K562 (cell line): ENCODE results near the gene SAMM50. TPM values are rescaled to one million over a fixed set of nuclear protein-coding genes. Genes with fewer than 3 reads are reported as not detected.

Experiments used
- ATAC-seq: fragments of 200-7000 bp; cut with Tn5 transposase; 3 replicates; pipeline ENCODE4 v1.9.1; 2020; ENCODE audit warnings: moderate library complexity
- BruUV-seq: library from RNA; stranded (reverse); fragments of 400-500 nt; replicated peaks from 2 replicates; lab custom pipeline; 2021; lab: Mats Ljungman, UMichigan
- CTCF ChIA-PET: fragments of 300-600 bp; formaldehyde crosslinking; extraction: SDS; loops from one replicate; lab custom pipeline; 2021; ENCODE audit warnings: low intra/inter-chr PET ratio; lab: Yijun Ruan, JAX
- POLR2A ChIA-PET: fragments of 300-600, 350-650 bp; sonication (Branson Sonifier 250); formaldehyde crosslinking; extraction: SDS; loops from one replicate; lab custom pipeline; 2021; ENCODE audit warnings: antibody characterized with exemption, inconsistent platforms; lab: Yijun Ruan, JAX
- DNase-seq, 4 experiments: peaks; one replicate each; pipeline versions ENCODE4 v3.0.0 to v3.0.0-alpha.2; 2011 to 2018; ENCODE audit warnings: low spot score in 3 of 4, mixed read lengths in 3 of 4; ENCODE audit errors: extremely low read depth in 1 of 4
- FAIRE-seq: peaks from 2 replicates; lab custom pipeline; 2011; peaks lifted over from hg19 to GRCh38; lab: Jason Lieb, UNC
- H2AFZ ChIP-seq: 2 replicates; pipeline ENCODE4 v1.6.0; 2011; ENCODE audit warnings: low read depth, low read length, control low read depth, inconsistent platforms
- H3K27ac ChIP-seq: fragments of 200-600 bp; 3 replicates; pipeline ENCODE4 v1.8.0; 2011; ENCODE audit warnings: low read depth, mild to moderate bottlenecking, control low read depth, inconsistent platforms, low read length, moderate library complexity, mixed read lengths; ENCODE audit errors: extremely low read depth
- H3K27me3 ChIP-seq, 2 experiments: fragments of 300-600 bp in 1 of 2; 2 replicates in 1 of 2; 3 replicates in 1 of 2; pipeline versions ENCODE4 v1.6.0 to v1.8.0; 2011; ENCODE audit warnings: inconsistent platforms in 2 of 2, low read length in 2 of 2, mild to moderate bottlenecking in 1 of 2, mixed read lengths in 1 of 2, moderate library complexity in 1 of 2; ENCODE audit not compliant: control insufficient read depth in 2 of 2, insufficient read depth in 2 of 2
- H3K36me3 ChIP-seq: fragments of 300-600 bp; 3 replicates; pipeline ENCODE4 v1.8.0; 2011; ENCODE audit warnings: mild to moderate bottlenecking, low read length, inconsistent platforms; ENCODE audit not compliant: control insufficient read depth, insufficient read depth
- H3K4me1 ChIP-seq, 2 experiments: fragments of 200-600 bp in 1 of 2; replicated peaks in 1 of 2; 2 replicates in 1 of 2; 3 replicates in 1 of 2; pipeline versions ENCODE4 v1.5.1 to v1.8.0; 2011; ENCODE audit warnings: inconsistent platforms in 2 of 2, low read length in 2 of 2, mild to moderate bottlenecking in 1 of 2, mixed read lengths in 1 of 2, moderate library complexity in 1 of 2; ENCODE audit not compliant: control insufficient read depth in 2 of 2, insufficient read depth in 2 of 2
- H3K4me2 ChIP-seq: 2 replicates; pipeline ENCODE4 v1.6.1; 2011; ENCODE audit warnings: low read length, control low read depth, inconsistent platforms, mixed read lengths; ENCODE audit not compliant: insufficient read depth
- H3K4me3 ChIP-seq: fragments of 200-600 bp; sonication (generic), shearing (Covaris generic); 2 replicates; pipeline ENCODE4 v1.5.1; 2016; ENCODE audit warnings: control low read depth, inconsistent platforms
- H3K79me2 ChIP-seq: fragments of 200-600 bp; 3 replicates; pipeline ENCODE4 v1.8.0; 2011; ENCODE audit warnings: low read length, inconsistent platforms; ENCODE audit not compliant: control insufficient read depth, insufficient read depth
- H3K9ac ChIP-seq, 2 experiments: 2 replicates each; pipeline versions ENCODE4 v1.6.0 to v1.6.1; 2011; ENCODE audit warnings: low read depth in 2 of 2, low read length in 2 of 2, control low read depth in 1 of 2, inconsistent platforms in 1 of 2, mild to moderate bottlenecking in 1 of 2, mixed read lengths in 1 of 2; ENCODE audit not compliant: insufficient read depth in 1 of 2
- H3K9me1 ChIP-seq: one replicate; pipeline ENCODE4 v1.6.0; 2011; ENCODE audit warnings: inconsistent platforms, mild to moderate bottlenecking, low read length, moderate library complexity; ENCODE audit not compliant: control insufficient read depth, insufficient read depth
- H3K9me3 ChIP-seq: replicated peaks from 2 replicates; pipeline ENCODE4 v1.5.1; 2011; ENCODE audit warnings: low read depth, low read length, inconsistent platforms; ENCODE audit not compliant: control insufficient read depth, insufficient read depth
- H4K20me1 ChIP-seq: replicated peaks from 2 replicates; pipeline ENCODE4 v1.6.1; 2011; ENCODE audit warnings: low read length, inconsistent platforms, mixed read lengths; ENCODE audit not compliant: control insufficient read depth, insufficient read depth
- ELF2 ChIP-seq: fragments of 250-450 bp; sonication (Bioruptor Pico); IDR thresholded peaks from 2 replicates; pipeline ENCODE4 v1.5.0; 2021; ENCODE audit warnings: mild to moderate bottlenecking
- HNRNPUL1 ChIP-seq: fragments of 200-400 bp; formaldehyde crosslinking; IDR thresholded peaks from 2 replicates; pipeline ENCODE4 v1.6.1; 2017; ENCODE audit warnings: low read length
- LARP7 ChIP-seq: fragments of 450-650 bp; IDR thresholded peaks from 2 replicates; pipeline ENCODE4 v1.6.1; 2016
- NCOA2 ChIP-seq, 2 experiments: fragments of 450-650 bp; IDR thresholded peaks; 2 replicates each; pipeline ENCODE4 v1.6.1; 2018; ENCODE audit warnings: mild to moderate bottlenecking in 2 of 2, moderate library complexity in 1 of 2; ENCODE audit not compliant: partially characterized antibody in 2 of 2
- ZC3H11A ChIP-seq: IDR thresholded peaks from 2 replicates; pipeline ENCODE4 v1.6.1; 2012; ENCODE audit warnings: low read depth, low read length, improper control_type of control experiment
- WGBS: fragments of 100-300 bp; shearing (Covaris generic); methylation state at CpG from one replicate; pipeline ENCODE4 v1.1.6; 2016; ENCODE audit warnings: low coverage, mixed read lengths; ENCODE audit not compliant: insufficient coverage; ENCODE audit errors: missing lambda C conversion rate; 5-methylcytosine and 5-hydroxymethylcytosine counted together
- in situ Hi-C: fragments of 300-500 bp; cut with MboI; formaldehyde crosslinking; loops from 4 replicates; pipeline ENCODE4 v1.15.0; 2018; ENCODE audit warnings: inconsistent platforms, mixed read lengths
- intact Hi-C: fragments of 100-400 bp; cut with micrococcal nuclease; formaldehyde crosslinking; loops from 2 replicates; pipeline ENCODE4 v1.14.2; 2022
- polyA plus RNA-seq, 8 experiments: library from polyadenylated mRNA; depleted of rRNA in 4 of 8; stranded (reverse) in 5 of 8; unstranded in 3 of 8; fragments of >200 nt; fragmentation: Nextera tagmentation in 2 of 8; fragmentation: Illumina TruSeq in 1 of 8; extraction: Ambion mirVana in 2 of 8; extraction: Trizol in 1 of 8; gene quantifications; 2 replicates each; pipeline versions ENCODE4 v1.2.1 to v1.2.3, GENCODE V29; 2011 to 2014; ENCODE audit warnings: inconsistent platforms in 1 of 8, missing spikeins in 1 of 8
- total RNA-seq, 7 experiments: library from RNA; depleted of rRNA in 6 of 7; stranded (reverse); fragments of >200 nt in 6 of 7; fragmentation: Illumina TruSeq in 2 of 7; extraction: Trizol in 2 of 7; gene quantifications; 2 replicates each; pipeline versions ENCODE4 v1.2.1 to v1.2.3, GENCODE V29; 2011 to 2021; ENCODE audit warnings: low replicate concordance in 1 of 7
- TF ChIP-seq, protein P1 (sequence below): fragments of 200-400 bp; formaldehyde crosslinking; IDR thresholded peaks from 2 replicates; pipeline ENCODE4 v1.6.1; 2017; ENCODE audit warnings: mild to moderate bottlenecking, low read depth, low read length, moderate library complexity
- TF ChIP-seq, protein P2 (sequence below): fragments of 450-650 bp; IDR thresholded peaks from 2 replicates; pipeline ENCODE4 v1.6.1; 2016; ENCODE audit warnings: borderline replicate concordance
- TF ChIP-seq, protein P3 (sequence below): fragments of 450-650 bp; formaldehyde crosslinking; IDR thresholded peaks from 2 replicates; pipeline ENCODE4 v1.4.0; 2022; ENCODE audit warnings: missing genetic modification characterization
- TF ChIP-seq, protein P4 (sequence below), 2 experiments: fragments of 450-650 bp in 1 of 2; sonication (generic) in 1 of 2; formaldehyde crosslinking in 1 of 2; IDR thresholded peaks in 1 of 2; conservative IDR thresholded peaks in 1 of 2; 2 replicates each; pipeline versions ENCODE4 v1.6.1 to v1.8.1; 2016 to 2023; ENCODE audit warnings: mild to moderate bottlenecking in 2 of 2, moderate library complexity in 2 of 2, inconsistent platforms in 1 of 2, missing genetic modification reagents in 1 of 2

The SAMM50 gene
- total and polyA plus RNA-seq, 9 of the 15 experiments (the other 6 are each of a cell fraction or from before 2014, with no cell fraction given): 14.6 to 49.3 (median 38.1) TPM

DNA sequence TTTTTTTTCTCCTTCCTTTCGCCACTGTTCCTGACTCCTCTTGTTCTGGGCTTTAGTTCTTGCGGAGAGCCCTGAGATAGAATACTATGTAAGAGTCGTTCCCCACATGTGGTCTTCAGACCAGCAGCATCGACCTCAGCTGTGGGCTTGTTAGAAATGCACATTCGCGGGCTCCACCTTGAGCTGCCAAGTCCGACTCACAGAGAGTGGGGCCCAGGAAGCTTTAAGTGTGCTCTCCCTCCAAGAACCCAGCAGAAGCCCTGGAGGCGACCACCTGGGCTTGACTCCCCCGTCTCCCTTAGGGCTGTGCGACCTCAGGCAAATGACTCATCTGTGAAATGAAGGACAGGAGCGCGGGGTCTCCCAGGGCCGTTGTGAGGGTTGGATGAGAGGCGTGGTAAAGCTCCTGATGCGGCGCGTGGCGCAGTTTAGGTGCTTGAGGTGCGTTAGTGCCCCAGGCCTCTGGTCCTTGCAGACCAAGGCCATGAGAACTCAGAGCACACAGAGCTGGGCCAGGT lies 18.8 kb downstream of the SAMM50 start:
- no peak overlapping the region; a peak in 1 of 4 replicates for H3K9ac ChIP-seq
- no peak overlapping the region for H3K4me2 ChIP-seq
- H3K9me3 ChIP-seq: 0 out of 2 replicates have a peak, but pooled peaks cover 2% of the 10 kb centered on the region
- in situ Hi-C loops (no loop called here), intact Hi-C loops (no loop called here)
- H3K27ac ChIP-seq: no peak overlapping the region
- no peaks in the 10 kb centered on the region for H3K9me1 ChIP-seq
- H3K4me1 ChIP-seq: peaks cover 20 to 23% of the 10 kb centered on the region in 2 experiments; a peak in 4 of 5 replicates
- ATAC-seq (no peak), FAIRE-seq (no peak), DNase-seq (no peak)
- H4K20me1 ChIP-seq: no peaks in the 10 kb centered on the region
- TF ChIP-seq ZC3H11A (no peak), HNRNPUL1 (no peak), NCOA2 (IDR thresholded peaks at IDR 0.05; ENCODE audit: partially characterized antibody in 2 of 2) (no peak), ELF2 (CRISPR knock-in tag) (no peak), LARP7 (no peak)
- TF ChIP-seq, protein P1, sequence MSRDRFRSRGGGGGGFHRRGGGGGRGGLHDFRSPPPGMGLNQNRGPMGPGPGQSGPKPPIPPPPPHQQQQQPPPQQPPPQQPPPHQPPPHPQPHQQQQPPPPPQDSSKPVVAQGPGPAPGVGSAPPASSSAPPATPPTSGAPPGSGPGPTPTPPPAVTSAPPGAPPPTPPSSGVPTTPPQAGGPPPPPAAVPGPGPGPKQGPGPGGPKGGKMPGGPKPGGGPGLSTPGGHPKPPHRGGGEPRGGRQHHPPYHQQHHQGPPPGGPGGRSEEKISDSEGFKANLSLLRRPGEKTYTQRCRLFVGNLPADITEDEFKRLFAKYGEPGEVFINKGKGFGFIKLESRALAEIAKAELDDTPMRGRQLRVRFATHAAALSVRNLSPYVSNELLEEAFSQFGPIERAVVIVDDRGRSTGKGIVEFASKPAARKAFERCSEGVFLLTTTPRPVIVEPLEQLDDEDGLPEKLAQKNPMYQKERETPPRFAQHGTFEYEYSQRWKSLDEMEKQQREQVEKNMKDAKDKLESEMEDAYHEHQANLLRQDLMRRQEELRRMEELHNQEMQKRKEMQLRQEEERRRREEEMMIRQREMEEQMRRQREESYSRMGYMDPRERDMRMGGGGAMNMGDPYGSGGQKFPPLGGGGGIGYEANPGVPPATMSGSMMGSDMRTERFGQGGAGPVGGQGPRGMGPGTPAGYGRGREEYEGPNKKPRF: no peak
- TF ChIP-seq, protein P2, sequence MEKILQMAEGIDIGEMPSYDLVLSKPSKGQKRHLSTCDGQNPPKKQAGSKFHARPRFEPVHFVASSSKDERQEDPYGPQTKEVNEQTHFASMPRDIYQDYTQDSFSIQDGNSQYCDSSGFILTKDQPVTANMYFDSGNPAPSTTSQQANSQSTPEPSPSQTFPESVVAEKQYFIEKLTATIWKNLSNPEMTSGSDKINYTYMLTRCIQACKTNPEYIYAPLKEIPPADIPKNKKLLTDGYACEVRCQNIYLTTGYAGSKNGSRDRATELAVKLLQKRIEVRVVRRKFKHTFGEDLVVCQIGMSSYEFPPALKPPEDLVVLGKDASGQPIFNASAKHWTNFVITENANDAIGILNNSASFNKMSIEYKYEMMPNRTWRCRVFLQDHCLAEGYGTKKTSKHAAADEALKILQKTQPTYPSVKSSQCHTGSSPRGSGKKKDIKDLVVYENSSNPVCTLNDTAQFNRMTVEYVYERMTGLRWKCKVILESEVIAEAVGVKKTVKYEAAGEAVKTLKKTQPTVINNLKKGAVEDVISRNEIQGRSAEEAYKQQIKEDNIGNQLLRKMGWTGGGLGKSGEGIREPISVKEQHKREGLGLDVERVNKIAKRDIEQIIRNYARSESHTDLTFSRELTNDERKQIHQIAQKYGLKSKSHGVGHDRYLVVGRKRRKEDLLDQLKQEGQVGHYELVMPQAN: no peak
- TF ChIP-seq, protein P3, sequence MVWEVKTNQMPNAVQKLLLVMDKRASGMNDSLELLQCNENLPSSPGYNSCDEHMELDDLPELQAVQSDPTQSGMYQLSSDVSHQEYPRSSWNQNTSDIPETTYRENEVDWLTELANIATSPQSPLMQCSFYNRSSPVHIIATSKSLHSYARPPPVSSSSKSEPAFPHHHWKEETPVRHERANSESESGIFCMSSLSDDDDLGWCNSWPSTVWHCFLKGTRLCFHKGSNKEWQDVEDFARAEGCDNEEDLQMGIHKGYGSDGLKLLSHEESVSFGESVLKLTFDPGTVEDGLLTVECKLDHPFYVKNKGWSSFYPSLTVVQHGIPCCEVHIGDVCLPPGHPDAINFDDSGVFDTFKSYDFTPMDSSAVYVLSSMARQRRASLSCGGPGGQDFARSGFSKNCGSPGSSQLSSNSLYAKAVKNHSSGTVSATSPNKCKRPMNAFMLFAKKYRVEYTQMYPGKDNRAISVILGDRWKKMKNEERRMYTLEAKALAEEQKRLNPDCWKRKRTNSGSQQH (CRISPR knock-in tag): no peak
- TF ChIP-seq, protein P4, sequence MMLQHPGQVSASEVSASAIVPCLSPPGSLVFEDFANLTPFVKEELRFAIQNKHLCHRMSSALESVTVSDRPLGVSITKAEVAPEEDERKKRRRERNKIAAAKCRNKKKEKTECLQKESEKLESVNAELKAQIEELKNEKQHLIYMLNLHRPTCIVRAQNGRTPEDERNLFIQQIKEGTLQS (IDR thresholded peaks at IDR 0.05): no peak
- TF ChIP-seq, protein P4 (CRISPR knock-in tag; conservative IDR thresholded peaks at IDR 0.05): no peak
- no TSS peak for BruUV-seq
- no peaks in the 10 kb centered on the region for H3K27me3 ChIP-seq
- H3K79me2 ChIP-seq: peaks cover 6% of the 10 kb centered on the region; the same call in 2 of the 3 replicates
- 83% methylated on average over 9 of the region's 19 CpGs for WGBS
- H3K4me3 ChIP-seq: no peak overlapping the region
- no peak overlapping the region for H2AFZ ChIP-seq
- CTCF ChIA-PET: no interaction called here
- peaks cover 75% of the 10 kb centered on the region for H3K36me3 ChIP-seq
- POLR2A ChIA-PET: interaction anchor here (0.7 to 1.3 kb wide), 2 partner anchors 9 to 11 kb away, joined by 3 to 5 read pairs; no protein-coding TSS in a partner anchor
